ENCODE measurements around the gene PDE8A.
A peak's percentile ranks its signal among the peaks of the same experiment; 100 is the strongest.
"Not testable (repeated sequence)": the region's sequence is repeated elsewhere in the genome, so short reads cannot be mapped to it uniquely, and the experiment has no call there.

The PDE8A gene

DNA sequence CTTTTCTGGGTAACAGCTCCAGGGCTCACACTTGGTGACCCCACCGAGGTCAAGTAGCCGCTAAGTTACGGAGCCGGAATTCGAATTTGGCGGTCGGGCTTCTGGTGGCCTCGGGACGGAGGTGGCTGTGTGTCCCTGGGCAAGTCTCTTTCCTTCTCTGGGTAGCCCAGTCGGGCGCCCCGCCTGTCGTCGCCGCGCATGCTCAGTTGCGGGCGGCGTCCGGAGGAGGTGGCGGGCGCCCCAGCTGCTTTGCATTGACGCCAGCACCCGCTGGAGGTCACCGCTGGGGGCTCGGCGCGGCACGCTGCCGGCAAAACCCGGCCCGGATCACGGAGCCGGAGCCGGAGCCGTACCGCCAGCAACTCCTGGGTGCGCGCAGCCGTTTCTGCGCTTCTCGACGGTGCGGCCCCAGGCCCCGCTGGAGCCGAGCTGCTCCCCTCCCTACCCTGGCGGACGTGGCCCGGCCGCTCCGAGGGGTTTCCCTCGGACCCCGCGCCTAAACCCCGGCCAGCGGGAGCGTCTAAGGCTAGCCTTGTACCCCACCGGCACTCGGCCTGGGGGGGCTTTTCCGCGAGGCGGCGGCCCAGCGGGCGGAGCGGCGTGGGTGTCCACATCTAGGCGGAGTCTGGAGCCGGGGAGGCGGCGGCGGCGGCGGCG is 474 bp upstream of the PDE8A start:
- Mint-ChIP-seq H3K27me3 (ENCODE audit: low read depth) (peaks cover 43% of the 10 kb centered on the region), H3K9me3 (no peaks in the 10 kb centered on the region), H3K4me3 (peak overlapping the region; percentile 93 to 97 (median 93)), H3K36me3 (ENCODE audit: low read depth) (no peaks in the 10 kb centered on the region), H3K4me1 (peaks cover 25% of the 10 kb centered on the region), H3K27ac (peak overlapping the region; percentile 68 to 93 (median 78))
- TF ChIP-seq, protein P1, sequence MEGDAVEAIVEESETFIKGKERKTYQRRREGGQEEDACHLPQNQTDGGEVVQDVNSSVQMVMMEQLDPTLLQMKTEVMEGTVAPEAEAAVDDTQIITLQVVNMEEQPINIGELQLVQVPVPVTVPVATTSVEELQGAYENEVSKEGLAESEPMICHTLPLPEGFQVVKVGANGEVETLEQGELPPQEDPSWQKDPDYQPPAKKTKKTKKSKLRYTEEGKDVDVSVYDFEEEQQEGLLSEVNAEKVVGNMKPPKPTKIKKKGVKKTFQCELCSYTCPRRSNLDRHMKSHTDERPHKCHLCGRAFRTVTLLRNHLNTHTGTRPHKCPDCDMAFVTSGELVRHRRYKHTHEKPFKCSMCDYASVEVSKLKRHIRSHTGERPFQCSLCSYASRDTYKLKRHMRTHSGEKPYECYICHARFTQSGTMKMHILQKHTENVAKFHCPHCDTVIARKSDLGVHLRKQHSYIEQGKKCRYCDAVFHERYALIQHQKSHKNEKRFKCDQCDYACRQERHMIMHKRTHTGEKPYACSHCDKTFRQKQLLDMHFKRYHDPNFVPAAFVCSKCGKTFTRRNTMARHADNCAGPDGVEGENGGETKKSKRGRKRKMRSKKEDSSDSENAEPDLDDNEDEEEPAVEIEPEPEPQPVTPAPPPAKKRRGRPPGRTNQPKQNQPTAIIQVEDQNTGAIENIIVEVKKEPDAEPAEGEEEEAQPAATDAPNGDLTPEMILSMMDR (IDR thresholded peaks at IDR 0.05; ENCODE audit: unreplicated experiment in 3 of 3) = peak in 1 of 3 experiments; percentile 23

DNA sequence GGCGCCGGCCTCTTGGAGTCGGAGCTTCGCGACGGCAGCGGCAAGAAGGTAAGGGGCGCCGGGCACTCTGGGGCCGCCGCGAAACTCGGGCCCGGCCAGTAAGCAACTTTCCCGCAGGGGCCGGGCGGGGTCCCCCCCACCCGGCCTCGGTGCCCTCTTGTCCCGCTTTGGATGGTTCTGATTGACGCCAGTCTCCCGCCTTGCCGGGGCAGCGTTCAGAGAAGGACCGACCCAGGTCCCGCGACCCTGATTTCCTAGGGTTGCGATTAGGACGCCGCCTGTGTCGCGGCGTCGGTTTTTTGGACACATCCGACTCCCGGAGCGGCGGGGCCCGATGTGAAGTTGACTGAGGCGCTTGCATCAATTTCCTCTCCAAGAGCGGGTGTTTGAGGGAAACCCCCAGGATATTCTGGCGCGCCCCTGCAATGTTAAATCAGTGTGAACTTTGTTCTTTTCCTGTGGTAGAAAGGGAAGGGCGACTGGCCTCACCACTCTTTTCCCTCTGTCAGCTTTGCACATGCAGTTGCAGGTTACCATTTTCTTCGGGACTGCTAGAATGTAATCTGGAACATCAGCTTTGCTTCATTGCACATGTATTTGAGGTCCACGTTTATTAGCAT is 755 bp downstream of the PDE8A start:
- TF ChIP-seq, protein P1 (IDR thresholded peaks at IDR 0.05; ENCODE audit: unreplicated experiment in 3 of 3) = no peak
- peaks cover 43% of the 10 kb centered on the region for H3K27me3 Mint-ChIP-seq (ENCODE audit: low read depth)
- H3K9me3 Mint-ChIP-seq = no peaks in the 10 kb centered on the region

DNA sequence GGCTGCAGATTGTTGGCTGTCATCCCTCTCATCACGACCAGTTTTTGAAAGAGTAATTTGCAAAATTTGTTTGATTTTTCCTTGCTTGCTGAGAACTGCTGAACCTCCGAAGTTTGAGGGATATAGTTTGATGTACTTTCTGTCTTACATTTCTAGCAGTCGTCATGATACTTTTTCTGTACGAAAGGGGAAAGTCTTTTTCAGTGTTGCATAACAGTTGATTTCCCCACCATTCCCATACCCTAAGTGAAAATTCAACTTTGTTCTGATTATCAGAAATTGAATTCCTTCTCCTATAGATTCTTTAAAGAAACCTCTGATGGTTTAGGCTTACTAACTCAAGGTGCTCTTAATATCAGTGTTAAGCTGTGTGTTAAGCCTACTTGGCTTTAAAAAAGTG is 1.6 kb downstream of the PDE8A start:
- Mint-ChIP-seq H3K27ac (peak overlapping the region; percentile 82 to 96 (median 88)), H3K4me3 (peak overlapping the region; percentile 86 to 96 (median 92)), H3K27me3 (ENCODE audit: low read depth) (peaks cover 37% of the 10 kb centered on the region), H3K36me3 (ENCODE audit: low read depth) (no peaks in the 10 kb centered on the region), H3K4me1 (peaks cover 25% of the 10 kb centered on the region), H3K9me3 (no peaks in the 10 kb centered on the region)
- TF ChIP-seq, protein P1 (IDR thresholded peaks at IDR 0.05; ENCODE audit: unreplicated experiment in 3 of 3) = no peak

More for the DNA sequence above, 755 bp downstream of the PDE8A start:
- peaks cover 25% of the 10 kb centered on the region for H3K4me1 Mint-ChIP-seq
- peak overlapping the region; percentile 82 to 96 (median 88) for H3K27ac Mint-ChIP-seq
- H3K36me3 Mint-ChIP-seq (ENCODE audit: low read depth) = no peaks in the 10 kb centered on the region
- H3K4me3 Mint-ChIP-seq = peak overlapping the region; percentile 86 to 96 (median 92)

DNA sequence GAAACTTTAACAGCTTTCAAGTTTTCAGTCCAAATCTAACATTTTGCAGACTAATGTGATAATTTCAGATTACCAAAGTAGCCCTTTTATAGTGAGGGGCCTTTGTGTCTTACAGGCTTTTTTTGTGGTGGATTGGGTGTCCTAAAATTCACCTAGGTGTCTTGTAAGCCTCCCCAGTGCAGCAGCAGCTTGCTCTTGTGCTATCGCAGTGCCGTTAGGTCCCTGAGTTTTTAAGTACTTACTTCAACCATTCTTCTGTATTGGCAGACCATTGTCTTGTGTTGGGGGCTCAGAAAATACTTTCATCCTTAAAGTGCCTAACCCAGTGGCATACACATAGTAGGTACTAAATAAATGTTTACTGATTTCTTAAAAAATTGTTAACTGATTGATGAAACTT is 2.1 kb downstream of the PDE8A start:
- H3K27ac Mint-ChIP-seq = peak overlapping the region in 1 of 3 experiments; percentile 88
- H3K36me3 Mint-ChIP-seq (ENCODE audit: low read depth) = no peaks in the 10 kb centered on the region
- peaks cover 33% of the 10 kb centered on the region for H3K27me3 Mint-ChIP-seq (ENCODE audit: low read depth)
- peaks cover 25% of the 10 kb centered on the region for H3K4me1 Mint-ChIP-seq
- H3K9me3 Mint-ChIP-seq = no peaks in the 10 kb centered on the region
- TF ChIP-seq, protein P1 (IDR thresholded peaks at IDR 0.05; ENCODE audit: unreplicated experiment in 3 of 3) = no peak
- H3K4me3 Mint-ChIP-seq = peak overlapping the region; percentile 86 to 96 (median 92)

DNA sequence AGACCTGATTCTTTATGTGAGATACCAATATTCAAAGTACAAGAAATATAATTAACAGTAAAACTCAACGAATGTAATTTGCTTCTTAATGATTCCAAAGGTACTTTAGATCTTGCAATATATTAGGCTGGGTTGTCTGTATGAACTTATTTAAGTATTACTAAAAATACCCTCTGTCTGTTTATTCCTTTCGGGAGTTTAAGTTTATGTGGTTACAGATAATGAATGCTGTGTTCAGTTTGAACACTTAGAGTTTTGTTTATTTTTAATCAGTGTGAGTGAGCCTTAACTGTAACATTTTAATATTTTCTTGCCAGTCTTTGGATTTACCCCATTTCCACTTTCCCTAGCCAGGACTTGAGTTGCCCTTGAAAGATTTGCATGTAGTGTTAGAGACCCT is 3.5 kb downstream of the PDE8A start:
- H3K4me3 Mint-ChIP-seq = no peak overlapping the region
- TF ChIP-seq, protein P1 (IDR thresholded peaks at IDR 0.05; ENCODE audit: unreplicated experiment in 3 of 3) = no peak
- H3K27me3 Mint-ChIP-seq (ENCODE audit: low read depth) = peaks cover 19% of the 10 kb centered on the region
- H3K4me1 Mint-ChIP-seq = peaks cover 19% of the 10 kb centered on the region
- H3K27ac Mint-ChIP-seq = no peak overlapping the region
- no peaks in the 10 kb centered on the region for H3K9me3 Mint-ChIP-seq
- H3K36me3 Mint-ChIP-seq (ENCODE audit: low read depth) = no peaks in the 10 kb centered on the region

DNA sequence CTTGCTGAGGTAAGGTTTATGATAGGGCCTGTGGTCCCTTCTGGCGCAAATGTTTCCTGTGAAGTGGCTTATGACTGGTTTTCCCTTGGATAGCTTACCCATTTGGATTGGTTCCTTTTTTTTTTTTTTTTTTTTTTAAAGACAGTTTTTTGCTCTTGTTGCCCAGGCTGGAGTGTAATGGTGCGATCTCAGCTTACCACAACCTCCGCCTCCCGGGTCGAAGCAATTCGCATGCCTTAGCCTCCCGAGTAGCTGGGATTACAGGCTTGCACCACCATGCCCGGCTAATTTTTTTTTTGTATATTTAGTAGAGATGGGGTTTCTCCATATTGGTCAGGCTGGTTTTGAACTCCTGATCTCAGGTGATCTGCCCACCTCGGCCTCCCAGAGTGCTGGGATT is 5.7 kb downstream of the PDE8A start:
- H3K27ac Mint-ChIP-seq; H3K9me3 Mint-ChIP-seq; H3K4me3 Mint-ChIP-seq; H3K36me3 Mint-ChIP-seq (ENCODE audit: low read depth): not testable (repeated sequence)
- Mint-ChIP-seq H3K4me1 (peaks cover 19% of the 10 kb centered on the region), H3K27me3 (ENCODE audit: low read depth) (peaks cover 18% of the 10 kb centered on the region)
